Measurements from ENCODE around the gene BIRC6.

Gene BIRC6

GRCh38 chr2:32641180-32641579 is 284.4 kb downstream of the BIRC6 start:
- Histone ChIP-seq H3K27ac (ENCODE audit: low read depth, low read length) (no peak overlapping the region), H3F3A (ENCODE audit: insufficient read depth) (no peaks in the 10 kb centered on the region)
- TF ChIP-seq EZH2phosphoT487 (conservative IDR thresholded peaks at IDR 0.05; ENCODE audit: low read length) (no peak), CTCF (IDR thresholded peaks at IDR 0.05; ENCODE audit: insufficient read depth, low read length, poor library complexity, severe bottlenecking) (no peak)

GRCh38 chr2:32647180-32647651 is 290.4 kb downstream of the BIRC6 start:
- Histone ChIP-seq H3K9me2 (replicated peaks; ENCODE audit: insufficient read depth, low read length) (no peaks in the 10 kb centered on the region), H3K27ac (ENCODE audit: low read depth, low read length) (no peak overlapping the region), H3K4me2 (ENCODE audit: low read depth, low read length, poor library complexity, severe bottlenecking) (no peak overlapping the region), H3F3A (ENCODE audit: insufficient read depth) (no peaks in the 10 kb centered on the region), H2AFZ (ENCODE audit: low read depth, low read length, severe bottlenecking) (no peak overlapping the region), H3K36me3 (ENCODE audit: low read length) (peaks cover 8% of the 10 kb centered on the region; the same call in 1 of the 2 replicates), H4K20me1 (ENCODE audit: low read depth, low read length) (no peaks in the 10 kb centered on the region), H3K9me3 (ENCODE audit: insufficient read depth, low read length) (no peaks in the 10 kb centered on the region), H3K79me2 (ENCODE audit: insufficient read depth, low read length) (no peaks in the 10 kb centered on the region), H3K9ac (ENCODE audit: low read length) (no peak overlapping the region), H3K27me3 (ENCODE audit: low read length) (no peaks in the 10 kb centered on the region), H3K4me3 (ENCODE audit: insufficient read depth, low read length, poor library complexity, severe bottlenecking) (no peak overlapping the region)
- TF ChIP-seq EZH2phosphoT487 (conservative IDR thresholded peaks at IDR 0.05; ENCODE audit: low read length) (no peak), CTCF (IDR thresholded peaks at IDR 0.05; ENCODE audit: insufficient read depth, low read length, poor library complexity, severe bottlenecking) (no peak)

More at GRCh38 chr2:32641180-32641579, 284.4 kb downstream of the BIRC6 start:
- Histone ChIP-seq H3K79me2 (ENCODE audit: insufficient read depth, low read length) (no peaks in the 10 kb centered on the region), H3K4me3 (ENCODE audit: insufficient read depth, low read length, poor library complexity, severe bottlenecking) (no peak overlapping the region), H3K36me3 (ENCODE audit: low read length) (no peaks in the 10 kb centered on the region; the same call in 1 of the 2 replicates), H3K27me3 (ENCODE audit: low read length) (no peaks in the 10 kb centered on the region), H3K9ac (ENCODE audit: low read length) (no peak overlapping the region), H3K9me2 (replicated peaks; ENCODE audit: insufficient read depth, low read length) (no peaks in the 10 kb centered on the region), H2AFZ (ENCODE audit: low read depth, low read length, severe bottlenecking) (no peak overlapping the region), H3K9me3 (ENCODE audit: insufficient read depth, low read length) (no peaks in the 10 kb centered on the region), H3K4me2 (ENCODE audit: low read depth, low read length, poor library complexity, severe bottlenecking) (no peak overlapping the region), H4K20me1 (ENCODE audit: low read depth, low read length) (no peaks in the 10 kb centered on the region)

GRCh38 chr2:32652555-32653209 is 295.9 kb downstream of the BIRC6 start:
- Histone ChIP-seq H4K20me1 (ENCODE audit: low read depth, low read length) (no peaks in the 10 kb centered on the region), H3K9me3 (ENCODE audit: insufficient read depth, low read length) (no peaks in the 10 kb centered on the region), H3K9me2 (replicated peaks; ENCODE audit: insufficient read depth, low read length) (no peaks in the 10 kb centered on the region), H3K9ac (ENCODE audit: low read length) (no peak overlapping the region), H3K4me2 (ENCODE audit: low read depth, low read length, poor library complexity, severe bottlenecking) (no peak overlapping the region), H3K4me3 (ENCODE audit: insufficient read depth, low read length, poor library complexity, severe bottlenecking) (no peak overlapping the region), H3K36me3 (ENCODE audit: low read length) (peaks cover 12% of the 10 kb centered on the region; the same call in 1 of the 2 replicates), H3K79me2 (ENCODE audit: insufficient read depth, low read length) (no peaks in the 10 kb centered on the region), H3K27ac (ENCODE audit: low read depth, low read length) (no peak overlapping the region), H2AFZ (ENCODE audit: low read depth, low read length, severe bottlenecking) (no peak overlapping the region), H3F3A (ENCODE audit: insufficient read depth) (no peaks in the 10 kb centered on the region), H3K27me3 (ENCODE audit: low read length) (no peaks in the 10 kb centered on the region)
- no peak for TF ChIP-seq CTCF (IDR thresholded peaks at IDR 0.05; ENCODE audit: insufficient read depth, low read length, poor library complexity, severe bottlenecking)
- no peak for TF ChIP-seq EZH2phosphoT487 (conservative IDR thresholded peaks at IDR 0.05; ENCODE audit: low read length)
